ENCODE measurements around the gene HDLBP.

HDLBP gene

GRCh38 chr2:241273210-241274020 is 42.1 kb downstream of the HDLBP start:
- no peak for DNase-seq

- DNase-seq, result no peak
These were observed 42.9 kb downstream of the HDLBP start for GRCh38 chr2:241272303-241273209.

- no peak for DNase-seq
These were observed 43.7 kb downstream of the HDLBP start for GRCh38 chr2:241271706-241272302.

GRCh38 chr2:241270531-241270930 is 44.9 kb downstream of the HDLBP start:
- DNase-seq, result no peak

- no peak for DNase-seq
These were observed 45.6 kb downstream of the HDLBP start for GRCh38 chr2:241269707-241270520.

GRCh38 chr2:241268716-241269445 is 46.6 kb downstream of the HDLBP start:
- no peak for DNase-seq

GRCh38 chr2:241268306-241268705 is 47.2 kb downstream of the HDLBP start:
- no peak for DNase-seq

- no peak for DNase-seq
These were observed 48.0 kb downstream of the HDLBP start for GRCh38 chr2:241267249-241268067.

- DNase-seq, result no peak
These were observed 50.0 kb downstream of the HDLBP start for GRCh38 chr2:241265506-241265905.

- DNase-seq, result no peak
These were observed 52.4 kb downstream of the HDLBP start for GRCh38 chr2:241263061-241263460.

- no peak for DNase-seq
These were observed 53.8 kb downstream of the HDLBP start for GRCh38 chr2:241261628-241262027.

- no peak for DNase-seq
These were observed 54.6 kb downstream of the HDLBP start for GRCh38 chr2:241260911-241261310.

GRCh38 chr2:241258505-241259280 is 56.8 kb downstream of the HDLBP start:
- DNase-seq, result no peak

- DNase-seq, result no peak
These were observed 57.9 kb downstream of the HDLBP start for GRCh38 chr2:241257419-241258032.

GRCh38 chr2:241256168-241256545 is 59.3 kb downstream of the HDLBP start:
- DNase-seq, result no peak

GRCh38 chr2:241255542-241256167 is 59.8 kb downstream of the HDLBP start:
- no peak for DNase-seq

GRCh38 chr2:241254904-241255351 is 60.5 kb downstream of the HDLBP start:
- no peak for DNase-seq

- no peak for DNase-seq
These were observed 62.5 kb downstream of the HDLBP start for GRCh38 chr2:241252778-241253475.
